Gastroesophageal sphincter (tissue), 4 donors: Measurements from ENCODE around the gene CAVIN3. TPM values are rescaled to one million over a fixed set of nuclear protein-coding genes. Genes with fewer than 3 reads are reported as not detected.

Source experiments
- ATAC-seq: fragments of 150-250 bp; one replicate; pipeline ENCODE4 v1.9.1; 2016; ENCODE audit warnings: mild to moderate bottlenecking, moderate library complexity
- H3K27ac ChIP-seq, 4 donors: fragments of 200-600 bp; sonication (generic) in 3 of 4; 1 replicate in 3 of 4; 2 replicates in 1 of 4; pipeline ENCODE4 v1.5.1; 2016 to 2019
- H3K27me3 ChIP-seq: fragments of 200-600 bp; sonication (generic); one replicate; pipeline ENCODE4 v1.5.1; 2019
- H3K36me3 ChIP-seq, 2 donors: fragments of 200-600 bp; sonication (generic); one replicate each; pipeline ENCODE4 v1.5.1; 2019; ENCODE audit warnings: control low read depth in 1 of 2
- H3K4me1 ChIP-seq, 3 donors: fragments of 200-600 bp; sonication (generic); 1 replicate in 2 of 3; 2 replicates in 1 of 3; pipeline ENCODE4 v1.5.1; 2016 to 2019; ENCODE audit warnings: control low read depth in 2 of 3
- H3K4me3 ChIP-seq, 2 donors: fragments of 200-600 bp; sonication (generic); one replicate each; pipeline ENCODE4 v1.5.1; 2019; ENCODE audit warnings: mild to moderate bottlenecking in 1 of 2, moderate library complexity in 1 of 2
- H3K9me3 ChIP-seq, 3 donors: fragments of 200-600 bp; sonication (generic); one replicate each; pipeline ENCODE4 v1.5.1; 2017 to 2019; ENCODE audit warnings: control low read depth in 2 of 3
- CTCF ChIP-seq, 4 experiments: fragments of 200-600 bp in 2 of 4; fragments of 450-650 bp in 2 of 4; sonication (generic) in 1 of 4; IDR thresholded peaks; one replicate each; pipeline ENCODE4 v1.5.1; 2017 to 2019; ENCODE audit warnings: antibody characterized with exemption in 4 of 4, mild to moderate bottlenecking in 2 of 4, moderate library complexity in 2 of 4
- EP300 ChIP-seq: sonication (generic); formaldehyde crosslinking; IDR thresholded peaks from one replicate; pipeline ENCODE4 v1.6.1; 2017; ENCODE audit warnings: antibody characterized with exemption, mild to moderate bottlenecking
- POLR2A ChIP-seq, 2 donors: fragments of 450-650 bp; IDR thresholded peaks; one replicate each; pipeline ENCODE4 v1.6.1; 2017; ENCODE audit warnings: antibody characterized with exemption in 2 of 2, mild to moderate bottlenecking in 2 of 2, moderate library complexity in 1 of 2
- POLR2AphosphoS5 ChIP-seq: sonication (generic); formaldehyde crosslinking; IDR thresholded peaks from one replicate; pipeline ENCODE4 v1.6.1; 2017; ENCODE audit warnings: antibody characterized with exemption
- WGBS, 2 donors: methylation state at CpG; one replicate each; pipeline ENCODE4 v1.1.5; 2018; ENCODE audit warnings: low coverage in 1 of 2; 5-methylcytosine and 5-hydroxymethylcytosine counted together
- total RNA-seq, 4 donors: library from RNA; depleted of rRNA; stranded (reverse); fragments of >200 nt; gene quantifications; one replicate each; pipeline ENCODE4 v1.1.0, GENCODE V29; 2016

Gene CAVIN3
- total RNA-seq, 4 donors from 2014 or later: 164 to 313 (median 211) TPM

GRCh38 chr11:6319001-6319703, 1.1 kb downstream of the CAVIN3 start:
- ATAC-seq: peak; percentile 48
- H3K9me3 ChIP-seq: no peaks in the 10 kb centered on the region
- no peaks in the 10 kb centered on the region for H3K27me3 ChIP-seq
- H3K4me1 ChIP-seq: peaks cover 4 to 70% (median 20%) of the 10 kb centered on the region in 3 donors
- 0 to 20% methylated on average over 1 of the region's 37 CpGs for WGBS, 2 donors
- peak overlapping the region; percentile 50 to 83 for H3K4me3 ChIP-seq
- no peaks in the 10 kb centered on the region for H3K36me3 ChIP-seq
- TF ChIP-seq POLR2A (IDR thresholded peaks at IDR 0.05): peak in 1 of 2 donors; percentile 47
- peak in 2 of 4 experiments; percentile 3 to 30 for TF ChIP-seq CTCF (IDR thresholded peaks at IDR 0.05)
- no peak for TF ChIP-seq EP300
- TF ChIP-seq POLR2AphosphoS5: peak; percentile 68
- peak overlapping the region; percentile 93 to 100 (median 99) for H3K27ac ChIP-seq

GRCh38 chr11:6318204-6318603, 2.1 kb downstream of the CAVIN3 start:
- Histone ChIP-seq H3K9me3 (no peaks in the 10 kb centered on the region), H3K27me3 (no peaks in the 10 kb centered on the region), H3K36me3 (no peaks in the 10 kb centered on the region), H3K4me1 (peaks cover 4 to 67% (median 20%) of the 10 kb centered on the region in 3 donors), H3K4me3 (peak overlapping the region in 1 of 2 donors; percentile 83), H3K27ac (peak overlapping the region; percentile 93 to 100 (median 99))
- WGBS, 2 donors: 67 to 80% methylated on average over 2 to 4 of the region's 4 CpGs
- TF ChIP-seq POLR2AphosphoS5 (no peak), EP300 (no peak), POLR2A (IDR thresholded peaks at IDR 0.05) (no peak), CTCF (IDR thresholded peaks at IDR 0.05) (no peak)
- ATAC-seq: no peak

GRCh38 chr11:6315811-6316425, 4.4 kb downstream of the CAVIN3 start:
- H3K27ac ChIP-seq: peak overlapping the region in 3 of 4 donors; percentile 20 to 100 (median 99)
- peak; percentile 27 for ATAC-seq

GRCh38 chr11:6312106-6312505, 8.2 kb downstream of the CAVIN3 start:
- Histone ChIP-seq H3K9me3 (no peaks in the 10 kb centered on the region), H3K4me1 (peaks cover 0 to 16% (median 5%) of the 10 kb centered on the region in 3 donors), H3K4me3 (no peak overlapping the region), H3K27ac (no peak overlapping the region), H3K27me3 (no peaks in the 10 kb centered on the region), H3K36me3 (no peaks in the 10 kb centered on the region)
- ATAC-seq: no peak
- WGBS, 2 donors: 67 to 91% methylated on average over 1 to 3 of the region's 3 CpGs
- TF ChIP-seq EP300 (no peak), CTCF (IDR thresholded peaks at IDR 0.05) (no peak), POLR2AphosphoS5 (no peak), POLR2A (IDR thresholded peaks at IDR 0.05) (no peak)

More at GRCh38 chr11:6315811-6316425, 4.4 kb downstream of the CAVIN3 start:
- no peak overlapping the region for H3K4me3 ChIP-seq
- no peaks in the 10 kb centered on the region for H3K36me3 ChIP-seq
- WGBS, 2 donors: 2 to 4% methylated on average over 3 to 7 of the region's 10 CpGs
- no peaks in the 10 kb centered on the region for H3K9me3 ChIP-seq
- TF ChIP-seq EP300: no peak
- TF ChIP-seq POLR2AphosphoS5: no peak
- TF ChIP-seq POLR2A (IDR thresholded peaks at IDR 0.05): no peak
- peak; percentile 59 to 90 (median 82) for TF ChIP-seq CTCF (IDR thresholded peaks at IDR 0.05)
- H3K4me1 ChIP-seq: peaks cover 4 to 44% (median 11%) of the 10 kb centered on the region in 3 donors
- H3K27me3 ChIP-seq: no peaks in the 10 kb centered on the region
